ENCODE measurements around the gene LILRA5.
"Not testable (repeated sequence)": the region's sequence is repeated elsewhere in the genome, so short reads cannot be mapped to it uniquely, and the experiment has no call there.

Gene LILRA5

DNA sequence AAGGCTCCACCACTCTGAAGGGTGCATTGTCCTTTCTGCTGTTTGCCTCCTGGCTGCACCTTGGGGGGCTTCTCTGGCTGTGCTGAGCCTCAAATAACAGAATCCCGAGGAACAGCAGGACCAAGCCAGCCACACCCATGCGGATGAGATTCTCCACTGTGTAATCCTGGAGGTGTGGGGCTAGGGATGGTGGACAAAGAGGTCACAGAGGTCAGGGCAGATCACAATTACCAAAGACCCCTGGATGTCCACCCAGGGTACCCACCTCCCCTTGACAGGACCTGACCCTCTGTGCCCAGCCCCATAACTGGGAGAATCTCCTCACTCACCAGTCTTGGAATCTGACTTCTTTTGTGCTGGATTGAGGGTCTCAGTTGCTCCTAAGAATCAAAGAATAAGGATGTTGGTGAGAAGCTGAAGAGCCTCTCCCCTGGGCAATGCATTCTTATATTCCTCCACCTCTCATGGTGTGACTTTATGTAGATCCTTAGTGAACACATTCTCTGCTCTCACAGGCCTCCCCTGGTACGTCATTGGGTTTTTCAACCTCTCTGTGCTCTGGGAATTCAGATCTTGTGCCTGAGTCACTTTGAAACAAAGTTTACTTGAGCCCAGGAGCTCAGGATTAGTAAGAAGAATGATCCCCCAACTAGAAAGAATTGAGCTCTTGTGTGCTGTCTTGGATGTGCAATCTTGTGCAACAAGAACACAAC, 20.8 kb upstream of the LILRA5 start:
- DNase-seq = no peak

DNA sequence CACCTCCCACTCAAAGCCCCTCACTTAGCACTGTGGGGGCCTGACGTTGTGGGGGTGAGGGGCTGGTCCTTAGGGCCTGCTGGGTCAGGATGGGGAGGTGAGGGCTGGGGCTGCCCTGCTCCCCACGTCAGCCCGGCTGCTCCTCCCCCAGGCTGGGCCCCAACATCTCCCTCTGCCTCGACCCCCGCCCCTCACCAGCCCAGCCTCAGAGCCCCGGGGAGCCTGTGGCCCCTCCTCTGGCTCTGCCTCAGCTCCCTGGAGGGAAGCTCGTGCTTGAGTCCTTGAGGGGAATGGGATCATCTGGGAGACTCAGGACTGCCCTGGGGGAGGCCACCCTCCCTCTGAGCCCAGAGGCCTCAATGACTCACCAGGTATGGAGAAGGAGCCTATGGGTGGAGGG, 19.2 kb upstream of the LILRA5 start:
- no peak for DNase-seq

DNA sequence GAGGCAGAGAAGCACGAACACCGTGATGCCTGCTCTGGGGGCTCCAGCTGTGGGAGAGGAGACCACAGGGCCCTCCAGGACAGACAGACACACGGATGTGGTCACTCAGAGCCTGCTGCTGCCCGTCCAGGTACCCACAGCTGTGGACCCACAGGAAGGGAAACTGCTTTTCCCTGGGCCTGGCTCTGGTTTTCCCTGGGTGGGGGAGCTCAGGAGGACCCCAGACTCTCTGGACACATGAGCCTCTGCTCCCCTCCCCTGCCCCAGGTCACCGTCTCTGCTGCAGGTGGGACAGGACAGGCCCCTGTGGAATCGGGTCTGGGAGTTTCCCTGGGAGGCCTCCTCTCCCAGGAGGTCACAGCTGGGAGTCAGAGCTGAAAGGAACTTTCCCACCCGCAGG, 18.7 kb upstream of the LILRA5 start:
- DNase-seq = no peak

DNA sequence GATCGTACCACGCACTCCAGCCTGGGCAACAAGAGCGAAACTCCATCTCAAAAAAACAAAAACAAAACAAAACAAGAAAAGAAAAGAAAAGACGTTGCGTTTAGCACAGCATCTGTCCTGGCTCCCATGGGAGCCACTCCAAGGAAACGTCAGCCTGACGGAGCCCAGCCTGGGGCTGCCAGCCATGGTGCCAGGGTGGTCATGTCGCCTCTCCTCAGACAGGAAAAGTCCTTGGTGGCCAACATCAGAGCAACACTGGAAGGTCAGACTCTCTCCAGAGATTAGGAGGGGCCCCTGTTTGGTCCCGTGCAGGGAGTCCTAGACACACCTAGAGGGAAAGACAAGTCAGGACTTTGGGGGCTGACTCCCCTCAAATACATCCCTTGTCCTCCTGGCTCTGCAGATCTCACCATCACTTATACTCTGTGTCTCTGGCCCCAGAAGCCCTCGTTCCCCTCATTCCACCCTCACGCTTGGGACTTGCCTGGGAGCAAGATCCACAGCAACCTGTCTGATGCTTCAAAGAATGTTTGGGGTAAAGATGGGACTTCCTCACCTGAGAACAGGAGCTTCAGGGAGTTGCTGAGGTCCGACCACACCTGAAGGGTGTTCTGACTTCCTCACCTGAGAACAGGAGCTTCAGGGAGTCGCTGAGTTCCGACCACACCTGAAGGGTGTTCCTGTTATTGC, 16.7 kb upstream of the LILRA5 start:
- DNase-seq = no peak

DNA sequence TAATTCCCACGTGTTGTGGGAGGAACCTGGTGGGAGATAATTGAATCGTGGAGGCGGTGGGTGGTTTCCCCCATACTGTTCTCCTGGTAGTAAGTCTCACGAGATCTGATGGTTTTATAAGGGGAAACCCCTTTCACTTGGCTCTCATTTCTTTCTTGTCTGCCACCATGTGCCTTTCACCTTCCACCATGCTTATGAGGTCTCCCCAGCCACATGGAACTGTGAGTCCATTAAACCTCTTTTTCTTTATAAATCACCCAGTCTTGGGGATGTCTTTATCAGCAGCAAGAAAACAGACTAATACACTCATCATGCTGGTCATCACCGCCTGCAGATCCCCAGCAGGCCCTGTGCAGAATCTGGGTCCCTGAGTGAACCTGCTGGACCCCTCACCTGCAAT, 15.8 kb upstream of the LILRA5 start:
- not testable (repeated sequence) for DNase-seq

DNA sequence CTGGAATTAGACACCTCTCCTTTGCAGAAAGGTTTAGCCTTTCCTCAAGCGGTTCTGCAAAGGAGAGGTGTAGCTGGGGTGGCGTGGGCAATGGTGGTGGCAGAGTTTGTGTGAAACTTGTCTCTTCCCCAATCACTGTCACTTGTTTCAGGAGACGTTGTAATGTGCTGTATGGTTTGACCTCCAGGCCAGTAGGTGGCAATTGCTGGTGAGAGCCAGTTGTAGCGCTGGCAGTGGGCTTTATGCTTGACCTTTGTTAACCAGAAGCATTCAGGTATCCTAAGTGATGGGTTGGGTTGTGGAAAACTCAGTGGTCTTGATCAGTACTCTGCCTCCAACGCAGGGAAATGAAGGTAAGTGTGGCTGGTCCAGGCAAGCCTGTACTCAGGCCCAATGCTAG, 12.7 kb upstream of the LILRA5 start:
- no peak for DNase-seq

DNA sequence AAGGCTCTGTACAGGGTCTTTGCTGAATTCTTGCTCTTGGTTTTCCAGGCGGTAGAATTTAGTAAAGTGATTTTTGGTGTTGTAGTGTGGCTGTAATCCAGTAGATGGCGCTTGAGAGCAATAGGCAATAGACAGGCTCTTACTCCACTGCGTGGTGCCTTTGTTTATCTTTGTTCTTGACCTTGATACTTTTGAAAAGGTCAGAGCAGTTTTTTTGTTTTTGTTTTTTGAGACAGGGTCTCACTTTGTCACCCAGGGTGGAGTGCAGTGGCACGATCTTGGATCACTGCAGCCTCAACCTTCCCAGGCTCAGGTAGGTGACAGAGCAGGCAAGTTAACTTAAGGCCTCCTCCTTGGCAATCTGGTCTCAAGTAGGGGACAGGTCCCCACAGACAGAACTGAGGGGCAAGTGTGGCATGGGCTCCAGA, 12.2 kb upstream of the LILRA5 start:
- peak; percentile 42 for DNase-seq

DNA sequence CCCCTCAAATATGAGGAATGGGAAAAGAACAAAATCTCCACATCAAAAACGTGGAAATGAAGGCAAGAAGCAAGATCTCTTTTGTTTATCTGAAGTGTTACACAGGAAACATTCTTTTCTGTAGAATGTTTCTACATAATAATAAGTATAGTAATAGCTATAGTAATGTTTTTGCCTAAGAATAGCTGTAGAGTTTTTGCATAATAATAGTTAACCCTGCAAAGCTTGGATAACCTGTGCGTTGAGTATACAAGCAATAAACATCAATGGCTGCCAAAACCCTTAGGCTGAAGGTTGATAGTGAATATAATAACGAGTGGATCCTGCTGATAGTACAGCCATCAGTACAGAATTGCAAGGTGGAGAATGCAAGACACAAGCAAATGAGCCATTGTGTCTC, 11.1 kb upstream of the LILRA5 start:
- no peak for DNase-seq

DNA sequence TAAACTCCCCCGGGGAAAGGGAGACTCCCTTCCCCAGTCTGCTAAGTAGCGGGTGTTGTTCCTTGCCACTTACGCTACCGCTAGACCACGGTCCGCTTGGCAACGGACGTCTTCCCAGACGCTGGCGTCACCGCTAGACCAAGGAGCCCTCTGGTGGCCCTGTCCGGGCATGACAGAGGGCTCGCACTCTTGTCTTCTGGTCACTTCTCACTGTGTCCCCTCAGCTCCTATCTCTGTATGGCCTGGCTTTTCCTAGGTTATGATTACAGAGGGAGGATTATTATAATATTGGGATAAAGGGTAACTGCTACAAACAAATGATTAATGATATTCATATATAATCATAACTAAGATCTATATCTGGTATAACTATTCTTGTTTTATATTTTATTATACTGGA, 10.0 kb upstream of the LILRA5 start:
- not testable (repeated sequence) for DNase-seq

DNA sequence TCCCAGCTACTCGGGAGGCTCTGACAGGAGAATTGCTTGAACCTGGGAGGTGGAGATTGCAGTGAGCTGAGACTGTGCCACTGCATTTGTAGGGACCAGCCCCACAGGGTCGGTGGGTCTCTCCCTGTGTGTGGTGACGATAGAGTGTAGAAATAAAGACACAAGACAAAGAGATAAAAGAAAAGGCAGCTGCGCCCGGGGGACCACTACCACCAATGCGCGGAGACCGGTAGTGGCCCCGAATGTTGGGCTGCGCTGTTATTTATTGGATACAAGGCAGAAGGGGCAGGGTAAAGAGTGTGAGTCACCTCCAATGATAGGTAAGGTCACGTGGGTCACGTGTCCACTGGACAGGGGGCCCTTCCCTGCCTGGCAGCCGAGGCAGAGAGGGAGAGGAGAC, 9.3 kb upstream of the LILRA5 start:
- DNase-seq = not testable (repeated sequence)

DNA sequence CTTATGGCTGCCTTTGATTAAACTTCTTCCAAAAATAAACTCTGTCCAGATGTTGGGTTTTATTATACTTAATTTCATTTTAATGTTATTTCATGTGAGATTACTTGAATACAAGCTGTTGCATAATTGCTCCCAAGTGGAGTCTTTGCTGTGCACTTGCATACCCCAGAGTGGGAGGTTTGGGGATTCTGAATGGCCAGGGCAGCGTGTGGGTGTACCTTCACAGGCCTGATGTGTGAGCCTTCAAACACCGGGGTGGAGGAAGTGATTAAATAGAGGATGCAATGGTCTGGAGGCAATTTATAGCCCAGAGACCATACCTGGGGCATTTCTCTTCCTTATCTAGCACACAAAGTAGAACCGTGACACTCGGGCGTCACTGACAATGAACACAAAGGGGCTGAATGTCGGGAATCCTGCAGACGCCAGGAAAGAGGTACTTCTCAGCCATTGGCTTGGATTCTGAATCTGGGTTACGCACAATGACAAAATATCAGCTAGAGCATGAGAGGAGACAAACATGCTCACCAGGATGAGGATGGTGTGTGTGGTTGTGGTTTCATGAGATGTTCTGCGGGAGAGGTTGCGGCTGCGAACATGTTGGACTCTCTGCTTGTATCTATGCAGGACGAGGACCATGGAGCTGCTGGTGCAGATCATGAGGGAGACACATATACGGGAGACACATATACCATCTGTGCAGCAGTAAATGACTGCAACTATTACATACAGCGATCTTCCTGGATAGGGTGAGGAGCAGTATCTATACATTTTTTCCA, 7.1 kb upstream of the LILRA5 start:
- no peak for DNase-seq

DNA sequence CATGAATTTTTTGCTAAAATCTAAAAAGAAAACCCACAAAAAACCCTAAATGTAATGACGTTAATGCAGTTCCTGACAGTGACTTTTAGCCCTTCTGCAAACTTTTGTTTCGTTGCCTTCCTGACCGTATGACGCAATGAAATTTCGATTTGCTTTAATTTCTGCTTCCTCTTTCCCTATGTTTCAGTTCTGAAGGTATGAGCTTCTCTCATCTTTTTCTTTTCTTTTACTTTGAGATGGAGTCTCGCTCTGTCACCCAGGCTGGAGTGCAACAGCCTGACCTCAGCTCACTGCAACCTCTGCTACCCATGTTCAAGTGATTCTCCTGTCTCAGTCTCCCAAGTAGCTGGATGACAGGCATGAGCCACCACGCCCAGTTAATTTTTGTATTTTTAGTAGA, 6.1 kb upstream of the LILRA5 start:
- no peak for DNase-seq

DNA sequence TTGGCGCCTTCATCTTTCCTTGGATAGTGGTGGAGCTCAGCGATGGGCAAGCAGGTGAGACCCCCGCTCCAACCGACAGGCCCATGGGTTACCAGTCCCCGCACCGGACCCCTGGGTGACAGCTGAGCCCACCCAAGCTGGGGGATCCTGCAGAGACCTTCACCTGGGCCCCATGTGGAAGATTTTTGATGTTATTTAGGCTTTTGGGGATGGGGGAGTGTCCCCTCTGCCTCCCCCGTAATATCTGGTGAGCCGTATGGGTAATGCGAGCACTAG, 4.9 kb upstream of the LILRA5 start:
- no peak for DNase-seq

DNA sequence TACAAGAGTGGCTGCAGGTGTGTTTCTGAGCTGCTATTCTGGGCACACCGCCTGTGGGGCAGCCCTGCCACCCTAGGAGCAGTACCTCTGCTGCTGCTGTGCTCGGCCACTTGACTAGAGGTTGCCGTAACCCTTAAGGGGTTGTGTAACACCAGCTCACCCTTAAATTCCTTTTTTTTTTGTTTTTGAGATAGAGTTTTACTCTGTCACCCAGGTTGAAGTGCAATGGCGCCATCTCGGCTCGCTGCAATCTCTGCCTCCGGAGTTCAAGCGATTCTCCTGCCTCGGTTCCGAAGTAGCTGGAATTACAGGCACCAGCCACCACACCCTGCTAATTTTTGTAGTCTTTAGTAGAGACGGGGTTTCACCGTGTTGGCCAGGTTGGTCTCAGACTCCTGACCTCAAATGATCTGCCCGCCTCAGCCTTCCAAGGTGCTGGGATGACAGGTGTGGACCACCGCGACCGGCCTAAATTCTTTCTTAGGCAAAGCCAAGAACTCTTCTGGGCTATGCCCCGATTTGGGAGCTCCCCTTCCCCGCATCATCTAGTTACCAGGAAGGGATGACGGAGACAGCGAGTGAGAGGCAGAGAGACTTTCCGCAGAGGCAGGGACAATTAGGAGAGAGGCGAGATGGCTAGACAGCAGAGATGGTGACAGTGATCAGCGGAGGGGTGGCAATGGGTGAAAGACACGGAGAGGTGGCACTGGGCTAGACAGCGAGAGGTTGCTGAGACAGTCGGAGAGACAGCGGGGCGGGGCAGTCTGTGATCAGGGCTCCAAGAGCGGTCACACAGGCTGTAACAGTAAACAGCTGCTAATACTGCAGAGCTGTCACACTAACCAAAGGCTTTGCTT, 4.4 kb upstream of the LILRA5 start:
- no peak for DNase-seq

DNA sequence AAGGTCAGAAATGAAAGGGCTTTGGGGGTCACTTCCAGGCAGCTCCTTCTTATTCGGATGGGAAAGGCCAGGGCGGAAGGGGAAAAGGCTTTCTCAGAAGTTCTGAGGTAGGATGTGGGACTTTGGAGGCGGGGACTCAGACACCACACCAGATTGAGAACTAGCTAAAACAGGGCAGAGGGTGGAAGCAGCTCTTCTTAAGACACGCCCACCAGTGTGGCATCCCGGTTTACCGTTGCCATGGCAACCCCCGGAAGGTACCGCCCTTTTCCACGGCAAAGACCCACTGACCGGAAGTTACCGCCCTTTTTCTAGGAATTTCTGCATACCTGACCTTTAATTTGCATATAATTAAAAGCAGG, 3.8 kb upstream of the LILRA5 start:
- DNase-seq = no peak

DNA sequence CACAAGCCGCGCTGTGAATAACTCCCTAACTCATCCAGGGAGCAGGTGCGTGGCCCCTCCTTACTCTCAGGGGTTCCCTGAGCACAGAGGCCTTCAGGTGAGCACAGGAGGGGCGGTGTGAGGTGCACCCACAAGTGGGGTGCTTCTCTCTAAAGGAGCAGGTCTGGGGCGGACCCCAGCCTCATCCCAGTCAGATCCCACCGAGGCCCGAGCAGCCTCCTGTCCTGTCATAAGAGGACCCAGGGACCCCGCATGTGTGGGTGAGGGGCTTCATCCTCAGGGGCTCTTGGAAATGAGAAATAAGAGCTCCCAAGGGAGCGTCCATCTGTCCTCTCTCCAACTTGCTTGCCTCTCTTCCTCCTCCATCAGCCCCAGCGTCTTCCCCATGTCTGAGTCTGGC, 3.0 kb upstream of the LILRA5 start:
- DNase-seq = no peak

DNA sequence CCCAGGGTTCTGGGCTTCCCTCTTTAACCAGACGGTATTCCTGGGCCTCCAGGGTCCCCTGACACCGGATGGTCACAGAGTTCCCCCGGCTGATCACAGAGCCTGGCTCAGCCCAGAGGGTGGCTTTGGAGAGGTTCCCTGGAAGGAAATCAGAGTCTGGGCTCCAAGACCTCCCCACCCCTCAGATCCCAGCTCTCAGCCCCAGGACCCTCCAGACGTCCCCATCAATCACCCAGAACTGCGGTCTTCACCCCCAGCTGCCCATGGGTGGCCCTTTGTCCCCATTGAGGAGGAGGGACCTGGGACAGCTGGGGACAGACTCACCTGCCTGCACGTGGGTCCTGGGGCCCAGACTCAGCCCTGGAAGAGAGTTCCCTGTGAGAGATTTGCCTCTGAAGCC, 955 bp downstream of the LILRA5 start:
- no peak for DNase-seq

DNA sequence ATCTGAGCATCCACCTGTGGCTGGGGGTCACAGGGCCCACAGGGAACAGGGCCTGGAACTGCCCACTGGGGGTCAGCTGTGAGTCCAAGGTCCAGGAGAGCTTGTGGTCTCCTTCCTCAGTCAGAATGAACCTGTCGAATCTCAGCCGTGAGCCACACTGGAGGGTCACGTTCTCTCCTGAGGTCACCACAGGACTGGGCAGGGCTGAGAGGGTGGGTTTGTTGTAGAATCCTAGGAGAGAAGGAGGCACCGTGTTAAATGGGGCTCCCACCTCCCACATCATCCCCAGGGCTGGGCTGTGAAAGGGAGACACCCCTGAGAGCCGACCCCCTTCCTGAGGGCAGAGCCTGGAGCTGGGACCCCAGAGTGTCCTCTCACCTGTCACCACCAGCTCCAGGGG, 1.5 kb downstream of the LILRA5 start:
- no peak for DNase-seq

DNA sequence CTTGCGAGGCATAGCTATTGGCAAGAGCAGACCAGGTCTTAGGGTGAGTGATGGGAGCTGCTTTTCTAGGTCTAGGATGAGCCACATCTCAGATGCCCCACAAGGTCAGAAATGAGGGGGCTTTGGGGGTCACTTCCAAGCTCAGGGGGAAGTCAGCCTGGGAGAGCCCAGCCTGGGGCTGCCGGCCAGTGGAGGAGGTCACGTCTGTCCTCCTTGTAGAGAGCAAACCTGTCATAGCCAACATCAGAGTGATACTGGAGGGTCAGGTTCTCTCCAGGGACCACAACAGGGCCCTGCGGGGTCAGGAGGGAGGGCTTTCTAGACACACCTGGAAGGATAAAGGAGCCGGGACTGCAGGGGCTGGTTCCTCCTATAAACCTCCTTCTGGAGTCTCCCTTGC, 2.4 kb downstream of the LILRA5 start:
- no peak for DNase-seq

DNA sequence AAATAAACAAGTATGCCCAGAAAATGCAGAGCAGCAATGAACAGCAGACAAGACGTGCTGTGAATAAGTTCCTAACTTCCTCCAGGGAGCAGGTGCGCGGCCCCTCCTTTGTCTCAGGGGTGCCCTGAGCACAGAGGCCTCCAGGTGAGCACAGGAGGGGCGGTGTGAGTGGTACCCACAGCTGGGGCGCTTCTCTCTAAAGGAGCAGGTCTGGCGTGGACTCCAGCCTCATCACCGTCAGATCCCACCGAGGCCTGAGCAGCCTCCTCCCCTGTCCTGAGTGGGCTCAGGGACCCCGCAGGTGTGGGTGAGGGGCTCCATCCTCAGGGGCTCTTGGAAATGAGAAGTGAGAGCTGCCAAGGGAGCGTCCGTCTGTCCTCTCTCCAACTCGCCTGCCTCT, 3.2 kb downstream of the LILRA5 start:
- no peak for DNase-seq

DNA sequence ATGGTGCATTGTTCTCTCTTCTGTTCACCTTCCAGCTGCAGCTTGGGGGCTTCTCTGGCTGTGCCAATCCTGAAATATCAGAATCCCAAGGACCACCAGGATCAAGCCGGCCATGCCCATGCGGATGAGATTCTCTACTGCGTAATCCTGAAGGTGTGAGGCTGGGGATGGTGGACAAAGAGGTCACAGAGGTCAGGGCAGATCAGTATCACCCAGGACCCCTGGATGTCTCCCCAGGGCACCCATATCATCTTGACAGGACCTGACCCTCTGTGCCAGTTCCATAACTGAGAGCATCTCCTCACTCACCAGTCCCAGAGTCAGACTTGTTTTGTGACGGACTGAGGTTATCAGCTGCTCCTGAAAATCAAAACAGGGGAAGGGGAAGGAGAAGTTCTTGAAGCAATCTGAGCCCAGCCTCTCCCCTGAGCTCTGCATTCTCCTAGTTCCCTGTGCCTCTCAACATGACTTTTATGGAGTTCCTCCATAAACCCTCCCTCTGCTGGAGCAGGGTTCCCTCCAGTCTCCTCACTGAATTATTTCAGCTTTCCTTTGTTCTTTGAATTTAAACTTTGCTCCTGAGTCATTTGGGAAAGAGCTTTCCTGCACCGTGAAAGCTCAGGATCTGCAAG, 5.5 kb downstream of the LILRA5 start:
- no peak for DNase-seq

DNA sequence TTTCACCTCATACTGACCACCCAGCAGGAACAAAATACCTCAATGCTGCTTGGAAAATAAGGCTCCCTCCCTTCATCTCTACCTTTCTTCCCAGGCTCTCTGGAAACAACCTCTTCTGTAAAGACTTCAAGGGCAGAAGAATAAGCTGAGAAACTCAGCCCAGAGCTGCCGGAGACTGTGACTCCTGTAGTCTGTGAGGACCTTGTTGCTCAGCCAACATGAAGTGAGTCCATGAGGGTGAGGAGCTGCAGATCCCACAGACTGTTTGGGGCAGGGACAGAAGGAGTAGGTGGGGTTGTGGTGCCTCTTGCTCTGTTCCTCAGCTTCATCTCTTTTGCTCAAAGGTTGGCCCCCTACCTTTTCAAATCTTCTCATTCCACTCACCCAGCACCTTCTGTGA, 7.8 kb downstream of the LILRA5 start:
- no peak for DNase-seq

DNA sequence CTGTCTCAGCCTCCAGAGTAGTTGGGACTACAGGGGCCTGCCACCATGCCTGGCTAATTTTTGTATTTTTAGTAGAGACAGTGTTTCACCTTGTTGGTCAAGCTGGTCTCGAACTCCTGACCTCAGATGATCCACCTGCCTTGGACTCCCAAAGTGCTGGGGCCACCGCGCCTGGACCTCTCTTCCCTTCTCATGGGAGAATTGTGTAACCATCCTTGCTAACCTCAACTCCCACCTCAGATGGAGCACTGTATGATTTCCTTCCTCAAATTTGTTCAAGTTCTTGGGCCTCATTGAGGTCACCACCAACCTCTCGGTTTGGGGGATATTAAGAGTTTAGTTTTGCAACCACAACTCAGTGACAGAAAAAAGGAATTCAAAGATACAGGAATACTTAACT, 10.7 kb downstream of the LILRA5 start:
- DNase-seq = no peak

All from T-helper 9 cell (primary cell).